Activated T-cell treated with anti-CD3 and anti-CD28 coated beads for 1 hour (primary cell): ENCODE results near the gene PALLD.
"Not testable (repeated sequence)": the region's sequence is repeated elsewhere in the genome, so short reads cannot be mapped to it uniquely, and the experiment has no call there.

Source experiments
- DNase-seq: peaks from one replicate; pipeline ENCODE4 v3.0.0-alpha.2; 2020; ENCODE audit warnings: low read depth

The PALLD gene

GRCh38 chr4:168491563-168491962 lies 5.3 kb upstream of the PALLD start:
- no peak for DNase-seq

- DNase-seq: no peak
These were observed 1.4 kb downstream of the PALLD start for GRCh38 chr4:168498251-168498650.

GRCh38 chr4:168499241-168499640 lies 2.4 kb downstream of the PALLD start:
- no peak for DNase-seq

GRCh38 chr4:168501407-168501806 lies 4.6 kb downstream of the PALLD start:
- no peak for DNase-seq

DNA sequence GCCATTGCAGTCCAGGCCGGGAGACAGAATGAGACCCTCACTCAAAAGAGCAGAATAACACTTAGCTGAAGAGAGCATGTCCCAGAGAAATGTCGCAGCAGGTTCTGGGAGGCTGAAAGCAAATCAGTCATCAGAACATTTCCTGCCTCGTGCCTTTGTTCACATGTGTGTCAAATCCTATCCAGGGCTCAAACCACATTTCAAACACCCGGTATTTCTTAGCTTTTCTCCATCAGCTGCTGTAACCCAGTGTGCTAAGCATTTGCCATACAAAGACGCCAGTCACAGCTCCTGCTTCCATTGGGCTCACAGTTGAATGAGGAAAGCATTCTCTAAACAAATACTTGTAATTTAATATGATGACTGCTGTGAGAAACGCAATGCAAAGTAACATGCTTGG lies 6.0 kb downstream of the PALLD start:
- DNase-seq: no peak

DNA sequence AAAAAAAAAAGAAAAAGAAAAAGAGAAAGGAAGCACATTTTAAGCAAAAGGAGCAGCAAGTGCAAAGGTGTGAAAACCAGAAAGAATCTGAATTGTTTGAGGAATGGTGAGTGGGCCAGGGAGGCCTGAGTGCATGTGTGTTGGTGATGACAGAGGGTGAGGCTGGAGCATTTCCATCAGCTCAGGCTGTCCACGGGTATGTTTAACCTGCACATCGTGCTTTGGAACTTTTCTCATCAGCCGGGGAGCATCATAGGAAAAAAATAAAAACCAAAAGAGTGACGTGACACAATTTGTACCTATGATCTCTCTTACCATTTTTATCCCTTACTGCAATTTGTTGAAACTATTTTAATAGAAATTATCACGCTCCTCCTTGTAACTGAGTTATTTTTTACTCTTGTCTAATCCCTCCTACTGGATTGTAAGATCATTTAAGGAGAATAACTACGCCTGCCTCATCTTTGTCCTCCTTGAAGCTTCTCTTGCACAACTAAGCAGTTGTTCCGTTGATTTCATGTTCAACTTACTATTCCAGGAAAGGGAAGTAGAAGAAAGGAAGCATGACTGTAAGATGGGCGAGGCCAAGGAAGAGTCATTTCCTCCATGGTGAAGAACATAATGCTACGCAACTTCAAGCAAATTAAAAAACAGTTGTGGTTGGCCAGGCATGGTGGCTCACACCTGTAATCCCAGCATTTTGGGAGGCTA lies 7.0 kb downstream of the PALLD start:
- DNase-seq: no peak

DNA sequence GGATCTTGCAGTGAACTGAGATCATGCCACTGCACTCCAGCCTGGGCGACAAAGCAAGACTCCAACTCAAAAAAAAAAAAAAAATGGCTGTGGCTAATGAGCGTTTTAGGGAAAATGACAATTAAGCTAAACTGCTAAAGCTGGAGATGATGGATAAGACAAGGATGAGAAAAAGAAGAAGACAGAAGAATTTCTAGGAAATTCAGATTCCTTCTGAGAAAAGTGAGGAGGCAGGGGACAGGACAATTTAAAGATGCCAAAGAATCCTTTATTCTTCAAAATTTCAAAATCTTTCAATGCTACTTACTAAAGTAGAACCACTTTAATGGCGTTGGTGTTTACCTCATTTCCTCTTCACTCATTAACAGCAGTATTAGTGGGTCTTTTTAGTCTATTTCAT lies 7.7 kb downstream of the PALLD start:
- no peak for DNase-seq

GRCh38 chr4:168506014-168506413 lies 9.2 kb downstream of the PALLD start:
- DNase-seq: no peak

- no peak for DNase-seq
These were observed 10.4 kb downstream of the PALLD start for GRCh38 chr4:168507178-168507815.

DNA sequence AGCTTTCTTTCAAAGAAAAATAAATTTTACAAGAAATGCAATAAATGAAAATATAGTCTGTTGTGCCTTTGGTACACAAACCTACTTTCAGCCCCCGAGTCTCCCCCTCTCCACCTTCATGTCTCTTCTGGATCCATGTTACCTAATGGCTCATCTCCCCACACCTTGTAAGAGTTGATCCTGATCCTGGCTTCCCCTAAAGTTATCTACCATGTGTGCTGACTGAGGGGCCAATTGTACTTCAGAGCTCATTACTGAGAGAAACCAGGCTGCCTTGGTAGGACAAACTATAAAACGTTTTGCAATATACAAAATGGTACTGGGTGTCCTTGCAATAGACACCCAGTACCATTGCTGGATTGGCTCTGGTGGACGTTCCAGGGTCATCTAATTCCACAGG lies 11.8 kb downstream of the PALLD start:
- DNase-seq: no peak

DNA sequence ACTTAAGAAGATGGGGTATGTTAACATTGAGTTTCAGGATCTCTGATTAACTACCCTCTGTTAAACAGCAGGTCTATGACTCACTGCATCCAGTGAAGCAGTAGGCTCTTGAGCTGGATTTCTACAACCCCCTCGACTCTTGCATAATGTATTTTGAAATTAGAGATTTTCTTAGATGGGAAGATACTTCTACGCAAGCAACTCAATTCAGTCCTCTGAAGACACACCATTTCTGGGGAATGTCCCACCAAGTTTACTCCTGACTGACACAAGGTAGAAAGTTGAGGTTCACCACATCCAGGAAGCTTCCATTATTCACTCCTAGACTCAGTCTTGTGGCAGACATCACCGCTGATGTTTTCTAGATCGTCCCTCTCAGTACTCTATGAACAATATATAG lies 12.9 kb downstream of the PALLD start:
- no peak for DNase-seq

DNA sequence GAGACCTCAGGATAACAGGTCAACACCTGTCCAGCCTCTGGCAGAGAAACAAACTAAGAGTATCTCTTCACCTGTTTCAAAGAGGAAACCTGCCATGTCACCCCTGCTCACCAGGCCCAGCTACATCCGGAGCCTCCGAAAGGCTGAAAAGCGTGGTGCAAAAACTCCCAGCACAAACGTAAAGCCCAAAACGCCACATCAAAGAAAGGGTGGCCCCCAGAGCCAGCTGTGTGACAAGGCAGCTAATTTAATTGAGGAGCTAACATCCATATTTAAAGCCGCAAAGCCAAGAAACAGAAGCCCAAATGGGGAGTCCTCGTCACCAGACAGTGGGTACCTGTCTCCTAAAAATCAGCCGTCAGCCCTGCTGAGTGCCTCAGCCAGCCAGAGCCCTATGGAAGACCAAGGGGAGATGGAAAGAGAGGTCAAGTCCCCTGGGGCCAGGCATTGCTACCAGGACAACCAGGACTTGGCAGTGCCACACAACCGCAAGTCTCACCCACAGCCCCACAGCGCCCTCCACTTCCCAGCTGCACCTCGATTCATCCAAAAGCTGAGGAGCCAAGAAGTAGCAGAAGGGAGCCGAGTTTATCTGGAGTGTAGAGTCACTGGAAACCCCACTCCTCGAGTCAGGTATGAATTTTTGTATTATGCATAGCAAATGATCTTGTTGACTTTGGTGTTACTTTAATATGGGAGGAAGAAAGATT lies 15.1 kb downstream of the PALLD start:
- peak; percentile 31 for DNase-seq

DNA sequence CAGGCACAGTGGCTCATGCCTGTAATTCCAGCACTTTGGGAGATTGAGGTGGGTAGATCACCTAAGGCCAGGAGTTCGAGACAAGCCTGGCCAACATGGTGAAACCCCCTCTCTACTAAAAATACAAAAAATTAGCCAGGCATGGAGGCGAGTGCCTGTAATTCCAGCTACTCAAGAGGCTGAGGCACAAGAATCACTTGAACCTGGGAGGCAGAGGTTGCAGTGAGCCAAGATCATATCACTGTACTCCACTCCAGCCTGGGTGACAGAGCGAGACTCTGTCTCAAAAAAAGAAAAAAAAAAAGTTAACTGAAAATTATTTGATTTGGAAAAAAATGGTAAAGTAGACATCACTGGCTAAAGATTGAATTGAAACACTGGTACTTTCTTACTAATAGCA lies 17.0 kb downstream of the PALLD start:
- not testable (repeated sequence) for DNase-seq

- no peak for DNase-seq
These were observed 17.5 kb downstream of the PALLD start for GRCh38 chr4:168514249-168514852.

GRCh38 chr4:168515222-168516011 lies 18.6 kb downstream of the PALLD start:
- no peak for DNase-seq

GRCh38 chr4:168516841-168517240 lies 20.0 kb downstream of the PALLD start:
- no peak for DNase-seq

DNA sequence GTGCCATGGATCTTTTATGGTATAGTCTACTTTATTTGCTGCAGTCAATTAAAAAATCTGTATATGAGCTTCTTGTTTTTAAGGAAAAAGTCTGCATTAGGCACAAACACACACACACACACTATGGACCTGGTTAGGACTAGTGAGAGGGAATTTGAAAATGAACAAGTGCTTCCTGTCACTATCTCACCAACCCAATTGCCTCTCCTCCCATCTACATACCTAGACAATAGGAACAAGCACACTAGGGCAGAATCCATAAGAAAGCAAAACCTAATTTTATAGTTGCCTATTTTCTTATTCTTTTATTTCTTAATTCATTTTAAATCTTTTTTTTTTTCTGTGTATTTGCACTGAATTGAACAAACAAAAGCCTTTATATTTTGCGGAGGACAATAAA lies 22.7 kb downstream of the PALLD start:
- no peak for DNase-seq

- no peak for DNase-seq
These were observed 24.9 kb downstream of the PALLD start for GRCh38 chr4:168521721-168522120.

DNA sequence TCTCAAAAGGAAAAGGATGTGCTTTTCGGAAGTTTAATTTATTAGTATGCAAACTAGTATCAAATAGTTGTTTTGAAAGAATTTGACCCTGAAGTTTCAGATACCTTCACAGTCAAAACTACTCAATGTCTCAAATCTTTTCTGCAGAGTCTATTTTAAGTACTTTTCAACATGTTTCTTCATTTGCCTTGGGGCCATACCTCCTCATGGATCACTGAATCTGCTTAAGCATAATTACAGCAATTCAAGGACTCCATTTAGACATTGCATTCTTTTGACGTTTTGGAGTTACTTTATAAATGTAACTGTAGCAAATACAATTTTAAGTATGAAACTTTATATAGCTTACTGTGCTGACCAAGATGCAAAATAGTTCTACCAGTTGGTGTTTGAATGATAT lies 25.5 kb downstream of the PALLD start:
- DNase-seq: no peak

GRCh38 chr4:168522829-168523489 lies 26.1 kb downstream of the PALLD start:
- DNase-seq: no peak

DNA sequence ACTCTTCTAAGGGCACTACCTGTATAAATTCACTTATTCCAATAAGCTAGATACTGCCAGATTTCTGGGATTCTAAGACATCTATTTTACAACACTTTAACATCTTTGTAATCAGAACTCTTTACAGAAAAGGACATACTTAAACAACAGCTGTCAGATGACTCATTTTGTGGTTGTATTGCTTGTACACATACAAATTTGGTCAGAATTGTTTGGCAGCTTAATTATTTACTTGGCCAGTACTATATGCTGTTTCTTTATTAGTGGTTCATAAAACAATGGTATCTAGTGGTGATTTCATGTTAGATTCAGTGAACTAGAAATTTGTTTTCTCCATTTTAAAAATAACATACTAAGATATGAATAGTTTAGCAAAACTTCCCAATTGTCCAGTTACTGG lies 27.2 kb downstream of the PALLD start:
- DNase-seq: no peak

DNA sequence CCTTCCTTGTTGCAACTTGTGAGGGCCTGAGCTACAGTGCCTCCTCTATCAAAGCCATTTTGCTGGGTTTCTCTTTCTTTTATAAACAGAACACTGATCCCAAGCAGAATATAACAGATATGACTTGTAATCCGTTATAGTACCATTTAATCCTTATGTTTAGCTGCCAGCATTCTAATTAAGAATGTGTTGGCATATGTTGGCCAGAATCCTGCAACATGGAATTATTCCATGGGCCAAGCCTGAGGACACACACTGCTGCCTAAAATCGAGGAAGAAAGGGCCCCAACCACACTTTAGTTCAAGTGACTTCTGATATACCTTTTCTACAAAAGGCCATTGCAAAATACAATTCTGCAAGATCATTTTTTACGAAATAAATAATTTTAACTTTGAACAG lies 28.0 kb downstream of the PALLD start:
- no peak for DNase-seq
